Fibroblast of skin of right quadriceps (primary cell): ENCODE measurements around the gene CLMP.
"Not testable (repeated sequence)": the region's sequence is repeated elsewhere in the genome, so short reads cannot be mapped to it uniquely, and the experiment has no call there.

Experiments
- DNase-seq: peaks from one replicate; pipeline ENCODE4 v3.0.0-alpha.2; 2013

Gene CLMP

DNA sequence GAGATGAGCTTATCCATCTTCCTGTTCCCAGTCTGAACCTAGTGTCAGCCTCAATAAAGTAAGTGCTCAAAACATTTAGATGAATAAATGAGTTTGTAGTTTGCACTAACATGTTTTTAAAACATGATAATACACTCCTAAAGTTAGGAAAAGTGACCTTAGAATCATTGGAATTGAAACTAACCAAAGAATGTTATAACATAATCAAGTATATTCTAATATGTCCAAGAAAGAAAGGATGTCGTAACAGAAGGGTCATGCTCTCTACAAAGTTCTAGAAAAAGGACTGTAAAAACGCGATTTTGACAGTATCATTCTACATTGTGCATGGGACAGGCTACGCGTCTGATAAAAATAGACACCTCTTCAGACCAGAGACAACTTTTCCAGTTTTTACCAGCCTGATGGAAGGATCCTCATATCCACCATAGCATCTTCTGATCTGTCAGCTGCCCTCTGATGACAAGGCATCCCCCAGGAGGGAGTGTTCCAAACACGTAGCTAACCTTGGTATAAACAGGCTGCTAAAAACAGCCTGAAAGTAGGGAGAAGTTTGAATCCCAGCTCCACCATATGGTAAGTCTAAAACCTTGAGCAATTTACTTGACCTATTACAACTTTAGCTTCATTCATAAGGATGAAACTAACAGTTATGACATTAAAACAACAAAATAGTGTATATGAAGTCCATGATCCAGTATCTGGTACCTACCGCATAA, 30.2 kb downstream of the CLMP start:
- no peak for DNase-seq

DNA sequence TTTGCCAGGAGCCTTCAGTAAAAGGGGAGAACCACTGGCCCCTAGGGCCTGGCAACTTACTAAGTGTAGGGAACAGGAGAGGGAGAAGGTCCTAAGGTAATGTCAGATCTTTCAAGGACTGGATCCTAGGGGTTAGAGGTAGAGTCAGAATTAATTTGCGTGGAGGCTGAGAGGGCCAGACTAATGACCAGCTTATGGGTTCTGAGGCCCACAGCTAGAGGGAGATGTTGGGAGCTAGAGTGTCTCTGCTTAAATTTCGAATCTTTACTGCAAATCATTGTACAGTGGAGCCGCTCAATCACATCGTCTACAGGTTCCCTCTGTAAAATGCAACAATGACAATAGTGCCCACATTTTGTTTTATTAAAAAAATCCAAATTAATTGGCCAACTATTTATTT, 31.4 kb downstream of the CLMP start:
- DNase-seq = no peak

DNA sequence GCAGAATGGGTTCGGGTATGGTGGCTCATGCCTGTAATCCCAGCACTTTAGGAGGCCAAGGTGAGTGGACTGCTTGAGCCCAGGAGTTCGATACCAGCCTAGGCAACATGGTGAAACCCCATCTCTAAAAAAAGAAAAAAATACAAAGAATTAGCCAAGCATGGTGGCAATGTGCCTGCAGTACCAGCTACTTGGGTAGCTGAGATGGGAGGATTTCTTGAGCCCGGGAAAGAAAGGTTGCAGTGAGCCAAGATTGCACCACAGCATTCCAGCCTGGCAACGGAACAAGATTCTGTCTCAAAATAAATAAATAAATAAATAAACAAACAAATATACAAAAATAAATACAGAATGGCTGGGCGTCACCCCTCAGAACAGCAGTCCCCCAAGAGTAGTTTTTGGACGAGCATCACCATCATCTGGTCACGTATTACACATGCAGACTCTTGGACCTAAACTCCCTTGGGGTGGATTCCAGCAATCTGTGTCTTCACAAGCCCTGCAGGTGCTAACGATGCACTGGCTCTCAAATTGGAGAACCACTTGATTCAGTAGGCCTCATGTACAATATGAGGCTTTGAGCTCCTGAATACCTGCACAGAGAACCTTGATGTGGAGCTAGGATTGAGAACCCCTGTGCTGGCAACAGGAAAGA, 33.5 kb downstream of the CLMP start:
- no peak for DNase-seq

DNA sequence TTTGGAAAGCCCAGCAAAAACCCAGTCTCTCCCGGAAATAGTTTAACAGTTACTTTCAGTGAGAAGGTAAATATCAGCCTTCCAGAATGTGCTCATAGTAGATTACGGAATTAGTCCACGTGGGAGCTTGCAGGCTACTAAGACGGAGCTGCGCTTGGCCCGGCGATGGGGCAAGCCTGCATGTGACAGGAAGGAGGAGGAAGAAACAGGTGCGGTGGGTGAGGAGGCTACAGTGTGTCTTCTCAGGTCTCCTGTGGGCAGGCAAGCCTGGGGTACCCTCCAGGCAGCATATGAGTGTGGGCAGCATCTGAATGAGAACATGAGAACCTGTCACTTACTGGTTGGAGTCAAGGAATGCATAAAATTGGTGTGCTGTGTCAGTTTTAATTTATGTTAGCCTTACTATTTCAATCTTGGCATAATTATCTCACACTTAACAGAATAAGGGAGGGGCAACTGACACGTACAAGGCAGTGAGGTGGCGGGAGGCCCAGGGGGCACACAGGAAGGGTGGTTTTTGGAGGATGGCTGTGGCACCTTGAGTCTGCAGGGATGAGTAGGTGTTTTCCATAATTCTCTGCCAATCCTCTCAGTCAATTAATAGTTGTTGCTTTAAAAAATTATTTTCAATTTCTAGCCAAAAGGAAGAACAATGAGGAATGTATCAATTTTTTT, 35.7 kb downstream of the CLMP start:
- DNase-seq = no peak

DNA sequence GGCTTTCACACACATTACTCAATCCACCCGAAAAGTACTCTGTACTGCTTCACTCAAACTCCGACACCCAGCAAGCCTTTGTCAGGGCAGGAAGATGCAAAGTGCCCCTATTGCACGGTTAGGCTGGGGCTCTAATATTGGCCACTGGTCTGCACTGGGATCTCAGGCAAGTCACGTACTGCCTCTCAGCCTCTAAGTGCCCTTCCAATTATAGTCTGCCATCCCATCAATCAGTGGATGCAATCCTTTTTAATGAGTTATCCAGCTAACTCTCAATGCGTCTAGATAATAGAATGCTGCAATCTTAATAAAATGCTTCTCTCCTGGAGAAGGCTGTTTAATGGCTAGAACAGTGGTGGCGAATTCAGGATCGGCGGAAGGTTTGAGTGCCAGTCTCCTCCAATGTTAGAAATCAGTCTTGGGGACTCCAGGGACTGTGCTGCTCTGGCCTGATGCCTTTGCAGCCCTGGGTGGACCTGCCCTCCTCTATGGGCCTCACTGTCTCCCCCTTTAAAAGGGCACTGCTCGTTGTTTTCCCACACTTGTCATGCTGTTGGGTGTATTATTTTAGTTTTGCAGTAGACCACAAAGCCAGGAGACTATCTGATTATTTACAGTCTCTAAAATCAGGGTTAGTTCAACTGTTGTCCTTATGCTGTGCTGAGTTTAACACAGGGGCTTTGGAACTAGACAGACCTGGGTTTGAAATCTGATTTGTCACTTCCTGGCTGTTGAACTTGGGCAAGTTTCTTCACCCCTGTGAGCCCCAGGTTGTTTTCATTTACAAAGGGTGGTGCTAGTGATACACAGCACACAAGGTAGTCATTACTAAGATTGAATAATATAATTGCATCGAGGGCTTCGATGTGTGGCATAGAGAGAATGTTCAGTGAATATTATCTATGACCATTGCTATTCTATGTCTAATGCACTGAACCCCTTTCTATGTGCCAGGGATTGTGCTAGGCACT, 36.7 kb downstream of the CLMP start:
- DNase-seq = no peak

DNA sequence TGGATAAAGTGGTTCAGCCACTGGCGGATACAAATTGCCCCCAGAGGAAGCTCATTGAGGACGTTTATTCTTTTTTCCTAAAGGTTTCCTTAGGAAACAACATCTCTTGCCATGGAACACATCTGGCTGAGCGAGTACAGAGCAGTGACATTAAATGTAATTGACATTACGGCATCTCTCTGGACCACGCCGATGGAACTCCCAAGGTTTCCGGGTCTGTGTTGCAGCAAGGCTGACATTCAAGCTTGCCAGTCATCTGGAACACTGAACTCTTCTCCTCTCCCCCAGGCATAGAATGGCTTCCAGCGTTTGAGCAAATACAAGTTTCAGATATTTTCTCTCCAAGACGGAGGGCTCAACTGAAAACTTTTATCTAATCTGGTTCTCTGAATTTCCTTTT, 42.1 kb downstream of the CLMP start:
- DNase-seq = no peak

DNA sequence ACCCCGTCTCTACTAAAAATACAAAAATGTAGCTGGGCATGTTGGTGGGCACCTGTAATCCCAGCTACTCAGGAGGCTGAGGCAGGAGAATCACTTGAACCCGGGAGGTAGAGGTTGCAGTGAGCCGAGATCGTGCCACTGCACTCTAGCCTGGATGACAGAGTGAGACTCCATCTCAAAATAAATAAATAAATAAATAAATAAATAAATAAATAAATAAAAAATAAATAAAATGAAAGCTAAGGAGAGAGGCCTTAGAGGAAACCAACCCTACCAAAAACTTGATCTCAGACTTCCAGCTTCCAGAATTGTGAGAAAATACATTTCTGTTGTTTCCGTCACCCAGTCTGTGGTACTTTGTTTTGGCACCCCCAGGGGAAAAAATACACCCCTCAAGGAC, 42.7 kb downstream of the CLMP start:
- DNase-seq = not testable (repeated sequence)

DNA sequence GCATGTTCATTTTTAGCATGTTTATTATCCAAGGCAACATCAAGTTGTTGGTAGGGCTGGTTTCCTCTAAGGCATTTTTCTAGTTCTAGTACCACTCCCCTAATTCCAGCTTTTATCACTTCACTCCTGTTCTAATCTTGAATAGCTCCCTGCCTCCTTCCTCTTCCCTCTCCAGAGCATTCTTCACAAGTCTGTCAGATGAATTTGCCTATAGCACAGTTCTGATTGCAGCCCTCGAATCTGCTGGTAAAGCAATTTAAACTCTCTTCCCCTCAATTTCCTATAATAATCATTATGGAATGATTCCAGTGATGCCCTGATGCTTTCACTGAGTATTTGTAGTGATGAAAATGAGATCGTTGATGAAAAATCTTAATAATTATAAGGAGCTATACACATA, 43.3 kb downstream of the CLMP start:
- no peak for DNase-seq

DNA sequence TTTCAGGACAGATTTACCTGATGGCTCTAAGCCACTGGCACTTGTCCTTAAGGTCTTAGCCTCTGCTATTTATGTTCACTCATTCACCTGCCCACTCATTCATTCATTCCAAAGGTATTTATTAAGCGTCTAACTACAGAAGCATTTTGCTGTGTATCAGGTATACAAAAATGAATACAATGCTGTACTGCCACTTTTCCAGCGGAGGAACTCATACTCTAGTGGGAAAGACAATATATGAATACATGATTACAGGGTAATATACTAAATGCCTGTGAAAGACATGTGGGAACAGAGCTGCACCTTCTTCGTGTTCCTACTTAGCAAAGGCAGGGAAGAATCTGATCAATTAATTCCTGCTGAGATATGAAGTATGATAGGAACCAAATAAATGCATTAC, 43.7 kb downstream of the CLMP start:
- no peak for DNase-seq

DNA sequence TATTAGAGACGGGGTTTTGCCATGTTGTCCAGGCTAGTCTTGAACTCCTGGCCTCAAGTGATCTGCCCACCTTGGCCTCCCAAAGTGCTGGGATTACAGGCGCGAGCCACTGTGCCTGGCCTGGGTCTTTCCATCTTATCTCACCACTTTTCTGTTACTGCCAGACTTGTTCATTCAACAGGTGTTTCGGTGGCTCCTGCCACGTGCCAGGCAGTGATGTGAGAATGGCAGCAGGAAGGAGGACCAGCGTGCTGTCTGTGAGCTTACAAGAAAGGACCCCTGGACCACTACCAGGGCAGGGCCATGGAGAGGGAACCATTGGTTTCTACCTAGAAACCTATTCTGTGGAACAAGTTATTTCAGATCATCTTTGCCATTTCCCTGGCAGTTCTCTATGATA, 44.2 kb downstream of the CLMP start:
- no peak for DNase-seq

DNA sequence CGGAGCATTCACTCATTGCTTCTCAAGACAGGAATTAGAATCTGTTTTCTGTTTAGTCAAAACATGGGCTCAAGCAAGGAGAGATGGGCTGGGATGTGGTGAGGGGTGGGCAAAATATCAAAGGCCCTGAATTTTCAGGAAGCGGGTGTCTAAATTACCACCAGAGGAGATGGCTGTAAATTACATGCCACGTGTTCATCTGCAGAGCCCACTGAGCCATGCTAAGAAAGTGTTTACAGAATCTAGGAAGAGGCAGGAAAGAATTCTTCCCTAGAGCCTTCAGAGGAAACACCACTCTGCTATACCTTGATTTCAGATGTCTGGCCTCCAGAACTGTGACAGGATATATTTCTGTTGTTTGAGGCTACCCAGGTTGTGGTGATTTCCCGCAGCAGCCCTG, 46.1 kb downstream of the CLMP start:
- DNase-seq = no peak

DNA sequence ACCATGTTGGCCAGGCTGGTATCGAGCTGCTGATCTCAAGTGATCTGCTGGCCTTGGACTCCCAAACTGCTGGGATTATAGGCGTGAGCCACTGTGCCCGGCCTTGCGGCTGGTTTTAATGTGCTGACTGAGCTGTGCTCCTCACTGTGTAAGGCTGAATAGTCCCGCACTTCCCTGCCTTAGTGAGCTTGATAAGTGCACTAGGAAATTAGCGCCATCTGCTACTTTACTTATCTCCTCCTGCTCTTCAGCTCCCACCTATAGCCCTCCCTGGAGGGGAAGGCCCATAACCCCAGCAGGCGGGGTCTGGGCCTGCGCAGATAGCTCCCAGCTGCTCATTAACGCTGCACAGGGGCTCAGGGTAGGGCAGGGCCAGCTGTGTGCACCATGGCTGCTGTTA, 49.4 kb downstream of the CLMP start:
- DNase-seq = no peak

DNA sequence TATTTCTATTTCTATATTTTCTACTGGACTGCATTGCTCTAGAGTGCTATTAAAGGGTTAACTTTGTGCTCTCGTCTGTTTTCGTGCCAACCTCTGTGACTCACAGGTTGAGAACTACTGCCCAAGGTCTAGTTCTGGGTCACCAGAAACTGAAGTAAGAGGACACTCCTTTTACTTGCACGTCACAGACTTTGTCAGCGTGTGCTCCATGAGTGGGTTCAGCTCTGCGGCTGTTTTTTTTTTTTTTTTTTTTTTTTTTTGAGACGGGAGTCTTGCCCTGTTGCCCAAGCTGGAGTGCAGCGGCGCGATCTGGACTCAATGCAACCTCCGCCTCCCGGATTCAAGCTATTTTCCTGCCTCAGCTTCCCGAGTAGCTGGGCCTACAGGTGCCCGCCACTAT, 49.8 kb downstream of the CLMP start:
- peak; percentile 45 for DNase-seq

DNA sequence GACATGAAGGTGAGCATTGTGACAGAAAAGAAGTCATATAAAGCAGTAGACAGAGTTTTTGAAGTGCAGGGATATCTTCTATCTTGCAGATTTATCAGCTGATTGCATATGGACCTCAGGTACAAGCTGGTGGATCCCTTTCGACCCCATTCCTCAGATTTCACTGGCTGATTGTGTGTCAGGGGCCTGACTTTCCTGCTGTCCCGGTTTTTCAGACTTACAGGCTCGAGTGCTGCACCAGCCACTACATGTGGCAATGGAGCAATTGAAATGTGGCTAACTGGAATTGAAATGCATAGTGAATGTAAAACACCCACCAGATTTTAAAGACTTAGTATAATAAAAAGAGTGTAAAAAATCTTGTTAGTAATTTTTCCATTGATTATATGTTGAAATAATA, 50.3 kb downstream of the CLMP start:
- DNase-seq = no peak

DNA sequence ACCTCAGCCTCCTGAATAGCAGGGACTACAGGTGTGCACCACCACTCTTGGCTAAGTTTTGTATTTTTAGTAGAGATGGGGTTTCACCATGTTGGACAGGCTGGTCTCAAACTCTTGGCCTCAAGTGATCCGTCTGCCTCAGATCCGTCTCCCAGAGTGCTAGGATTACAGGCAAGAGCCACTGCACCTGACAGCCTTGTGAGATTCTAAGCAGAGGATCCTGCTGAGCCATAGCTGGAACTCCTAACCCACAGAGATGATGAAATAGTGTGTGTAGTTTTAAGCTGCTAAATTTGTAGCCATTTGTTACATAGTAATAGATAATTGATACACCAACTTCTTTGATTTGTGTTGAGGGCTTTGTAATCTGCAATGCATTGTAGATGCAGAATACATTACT, 51.1 kb downstream of the CLMP start:
- DNase-seq = no peak

DNA sequence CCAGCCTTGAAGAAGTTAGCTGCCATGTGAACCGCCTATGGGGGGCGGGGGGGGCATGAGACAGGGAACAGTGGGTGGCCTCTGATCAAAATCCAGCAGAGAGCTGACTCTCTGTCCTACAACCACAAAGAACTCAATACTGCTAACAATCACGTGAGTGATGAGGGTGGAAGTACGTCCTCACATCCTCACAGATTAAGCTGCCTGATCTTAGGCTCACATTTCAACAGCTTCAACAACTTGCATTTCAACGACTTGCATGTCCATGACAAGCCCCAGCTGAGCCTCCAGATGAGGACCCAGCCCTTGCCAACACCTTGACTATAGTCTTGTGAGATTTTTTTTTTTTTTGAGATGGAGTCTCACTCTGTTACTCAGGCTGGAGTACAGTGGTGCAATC, 51.6 kb downstream of the CLMP start:
- DNase-seq = no peak

DNA sequence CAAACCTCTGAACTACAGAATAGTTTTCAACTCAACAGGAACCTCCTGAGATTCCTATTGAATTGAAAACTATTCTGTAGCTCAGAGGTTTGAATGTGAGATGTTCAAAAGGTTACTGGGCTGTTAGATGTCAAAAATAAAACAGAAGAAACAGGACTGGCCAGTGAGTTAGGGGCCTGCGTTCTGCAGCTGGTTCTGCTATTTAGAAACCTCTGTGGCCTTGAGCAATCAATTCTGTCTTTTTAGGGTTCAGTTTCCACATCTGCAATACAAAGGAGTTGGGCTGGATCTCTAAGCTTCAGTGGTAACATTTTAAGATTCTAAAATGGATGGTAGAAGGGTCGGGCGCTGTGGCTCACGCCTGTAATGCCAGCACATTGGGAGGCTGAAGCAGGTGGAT, 55.8 kb downstream of the CLMP start:
- DNase-seq = no peak

DNA sequence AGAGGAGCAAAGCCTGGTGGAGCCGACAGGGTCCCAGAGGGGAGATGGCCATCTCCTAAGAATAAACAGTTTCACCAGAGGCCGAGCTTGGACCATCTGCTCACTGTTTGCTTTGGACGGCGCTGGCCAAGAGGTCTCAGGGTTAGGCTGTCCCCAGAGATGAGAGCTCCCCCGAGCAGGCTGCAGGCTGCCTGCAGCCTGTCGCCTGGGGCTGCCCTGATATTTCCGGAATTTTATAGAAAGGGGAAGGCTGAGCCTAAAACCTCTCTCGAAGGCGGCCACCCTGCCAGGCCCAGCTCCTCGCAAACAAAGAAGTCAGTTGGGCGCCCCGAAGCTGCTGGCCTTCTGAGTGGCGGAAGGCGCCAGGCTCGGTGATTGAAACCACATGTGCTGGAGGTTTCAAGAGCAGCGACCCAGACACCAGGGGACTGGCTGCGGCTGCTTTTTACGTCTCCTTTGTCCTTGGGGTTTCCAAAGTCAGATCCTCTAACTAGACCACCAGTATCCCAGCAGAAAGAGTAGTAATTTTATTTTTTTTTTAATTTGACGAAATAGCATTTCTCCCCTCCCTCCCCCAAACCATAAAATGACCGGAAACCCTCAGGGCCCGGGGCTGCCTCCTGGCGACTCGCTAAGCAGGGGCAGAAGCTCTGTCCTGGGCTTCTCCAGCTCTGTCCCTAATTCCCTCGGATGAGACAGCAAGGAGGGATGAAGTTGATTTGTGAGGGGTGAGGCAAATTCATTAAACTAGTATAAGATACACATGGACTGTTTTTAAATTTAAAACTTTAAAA, 57.4 kb downstream of the CLMP start:
- DNase-seq = peak; percentile 92

DNA sequence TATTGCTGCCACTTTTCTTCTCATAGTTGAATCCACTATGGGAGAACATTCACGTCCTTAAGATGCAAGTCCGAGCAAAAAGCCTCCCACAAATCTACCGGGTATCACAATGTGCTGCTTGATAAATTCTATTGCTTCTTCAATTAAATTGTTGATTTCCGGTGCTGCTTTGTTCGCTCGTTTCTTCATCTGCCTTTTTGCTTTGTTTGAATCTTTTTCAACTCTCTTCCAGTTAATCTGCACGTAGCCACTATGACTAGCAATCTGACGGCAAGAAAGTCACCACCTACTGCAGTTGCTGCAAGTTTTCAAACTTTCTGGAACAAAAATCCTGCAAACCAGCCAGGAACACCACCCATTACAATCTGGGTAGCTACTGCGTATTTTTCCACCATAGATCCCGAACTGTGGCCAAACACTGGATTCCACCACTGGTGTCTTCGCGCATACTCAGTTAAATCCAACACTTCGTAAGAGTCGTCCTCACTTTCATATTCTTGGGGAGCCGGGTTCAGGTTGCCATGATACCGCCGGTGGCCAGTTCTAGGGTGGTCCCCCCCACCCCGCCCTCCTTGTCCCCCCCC, 59.1 kb downstream of the CLMP start:
- DNase-seq = no peak

DNA sequence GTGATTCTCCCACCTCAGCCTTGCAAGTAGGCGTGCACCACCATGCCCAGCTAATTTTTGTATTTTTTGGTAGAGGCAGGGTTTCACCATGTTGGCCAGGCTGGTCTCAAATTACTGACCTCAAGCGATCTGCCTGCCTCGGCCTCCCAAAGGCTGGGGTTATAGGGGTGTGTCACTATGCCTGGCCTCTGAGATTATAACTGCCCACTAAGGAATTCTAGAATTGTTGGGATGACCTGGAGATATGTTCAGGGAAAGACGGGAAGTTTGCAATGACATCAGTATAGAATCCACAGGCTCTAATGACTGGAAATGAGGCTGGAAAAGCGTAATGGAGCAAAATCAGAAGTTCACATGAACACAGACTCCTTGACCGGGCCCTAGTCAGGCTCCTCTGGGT, 62.2 kb downstream of the CLMP start:
- no peak for DNase-seq

DNA sequence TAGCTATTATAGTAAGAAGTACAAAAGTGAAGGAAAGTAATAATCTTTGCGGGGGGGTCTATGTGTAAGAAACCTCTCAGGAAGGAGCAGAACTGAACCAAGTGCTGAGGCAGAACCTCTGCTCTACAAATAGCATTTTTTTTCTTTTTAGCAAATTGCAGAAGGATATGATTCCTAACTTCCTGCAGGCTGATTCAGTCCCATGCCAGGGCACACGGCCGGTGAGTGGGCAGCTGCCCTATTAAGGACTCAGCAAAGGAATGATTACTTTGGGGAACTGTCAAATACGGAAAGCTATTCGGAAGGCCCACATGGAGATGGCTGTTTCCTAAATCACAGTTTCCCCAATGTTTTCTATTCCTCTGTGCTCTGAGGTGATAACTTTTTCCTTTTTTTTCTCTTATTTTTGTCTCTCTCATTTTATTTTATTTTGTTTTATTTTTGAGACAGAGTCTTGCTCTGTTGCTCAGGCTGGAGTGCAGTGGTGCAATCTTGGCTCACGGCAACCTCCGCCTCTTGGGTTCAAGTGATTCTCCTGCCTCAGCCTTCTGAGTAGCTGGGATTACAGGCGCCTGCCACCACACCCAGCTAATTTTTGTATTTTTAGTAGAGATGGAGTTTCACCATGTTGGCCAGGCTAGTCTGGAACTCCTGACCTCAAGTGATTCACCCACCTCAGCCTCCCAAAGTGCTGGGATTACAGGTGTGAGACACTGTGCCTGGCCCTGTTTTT, 62.8 kb downstream of the CLMP start:
- DNase-seq = not testable (repeated sequence)
